NCI-H748 (cell line): ENCODE results near the gene HPGD.
A peak's percentile ranks its signal among the peaks of the same experiment; 100 is the strongest.

Source experiments
- DNase-seq: peaks from one replicate; lab custom pipeline; 2025; ENCODE audit not compliant: unreplicated experiment; lab: John Stamatoyannopoulos, UW

The HPGD gene

GRCh38 chr4:174522183-174523024 is at the start of gene HPGD:
Gene HPGD (minus strand): TSS chr4:174522488. CDS start chr4:174522451, 37 bp downstream.
- DNase-seq: peak; percentile 76

- no peak for DNase-seq
These were observed 42.2 kb upstream of the HPGD start for GRCh38 chr4:174564529-174564928.

- peak; percentile 17 for DNase-seq
These were observed 41.1 kb upstream of the HPGD start for GRCh38 chr4:174563399-174563798.

- peak; percentile 33 for DNase-seq
These were observed 39.3 kb upstream of the HPGD start for GRCh38 chr4:174561560-174561959.

- no peak for DNase-seq
These were observed 37.6 kb upstream of the HPGD start for GRCh38 chr4:174559894-174560293.

GRCh38 chr4:174555789-174556630 is 33.7 kb upstream of the HPGD start:
- DNase-seq: no peak

GRCh38 chr4:174554231-174554728 is 32.0 kb upstream of the HPGD start:
- no peak for DNase-seq

- no peak for DNase-seq
These were observed 31.5 kb upstream of the HPGD start for GRCh38 chr4:174553828-174554227.

- DNase-seq: no peak
These were observed 30.7 kb upstream of the HPGD start for GRCh38 chr4:174553031-174553430.

- DNase-seq: no peak
These were observed 28.3 kb upstream of the HPGD start for GRCh38 chr4:174550541-174550940.

GRCh38 chr4:174549721-174550120 is 27.4 kb upstream of the HPGD start:
- DNase-seq: no peak

GRCh38 chr4:174545268-174545667 is 23.0 kb upstream of the HPGD start:
- DNase-seq: no peak

- DNase-seq: no peak
These were observed 22.2 kb upstream of the HPGD start for GRCh38 chr4:174544496-174544895.

- DNase-seq: no peak
These were observed 17.9 kb upstream of the HPGD start for GRCh38 chr4:174540175-174540574.

GRCh38 chr4:174539571-174539970 is 17.3 kb upstream of the HPGD start:
- no peak for DNase-seq

GRCh38 chr4:174538876-174539250 is 16.6 kb upstream of the HPGD start:
- DNase-seq: no peak

GRCh38 chr4:174538123-174538875 is 16.0 kb upstream of the HPGD start:
- peak; percentile 54 for DNase-seq

GRCh38 chr4:174537634-174538033 is 15.3 kb upstream of the HPGD start:
- no peak for DNase-seq

- no peak for DNase-seq
These were observed 12.2 kb upstream of the HPGD start for GRCh38 chr4:174534461-174534860.

- no peak for DNase-seq
These were observed 10.2 kb upstream of the HPGD start for GRCh38 chr4:174532445-174532844.

GRCh38 chr4:174531486-174531885 is 9.2 kb upstream of the HPGD start:
- DNase-seq: no peak
